Measurements from ENCODE around the gene KIF16B. TPM values are rescaled to one million over a fixed set of nuclear protein-coding genes. Genes with fewer than 3 reads are reported as not detected.
"Not testable (repeated sequence)": the region's sequence is repeated elsewhere in the genome, so short reads cannot be mapped to it uniquely, and the experiment has no call there.

Gene KIF16B
- total RNA-seq, 8 experiments from 2014 or later: 4.5 to 11.7 (median 7.8) TPM

DNA sequence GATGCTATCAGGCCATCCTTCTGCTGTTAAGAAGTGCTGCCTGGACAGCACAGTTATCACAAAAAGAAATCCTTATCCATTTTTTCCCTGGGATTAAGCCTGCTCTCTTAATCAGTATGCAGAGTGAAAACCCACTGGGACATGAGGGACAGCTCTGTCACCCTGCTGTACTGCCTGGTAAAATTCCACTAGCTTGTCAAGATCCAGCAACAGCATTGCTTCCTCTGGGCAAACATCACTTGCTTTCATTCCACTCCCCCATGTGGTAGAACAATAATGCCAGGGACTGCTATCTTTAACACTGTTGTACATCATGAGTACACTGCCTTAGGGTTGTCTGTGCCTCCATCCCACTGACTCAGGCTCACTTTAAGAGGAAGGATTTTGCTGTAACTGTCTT, 331.3 kb downstream of the KIF16B start:
- ATAC-seq (replicated peaks in 6 of 8): peak in 6 of 8 experiments; percentile 16 to 53 (median 34)
- H3K4me3 ChIP-seq: no peak overlapping the region
- in situ Hi-C loops (cut with MboI; ENCODE audit: low pct_unique_long_range_greater_than_20kb in 2 of 9, low sequenced_read_pairs in 9 of 9, unreplicated experiment in 9 of 9): no loop called here
- H3K4me1 ChIP-seq (replicated peaks in 1 of 2): peaks cover 16 to 34% of the 10 kb centered on the region in 2 donors
- H3K27ac ChIP-seq: no peak overlapping the region

DNA sequence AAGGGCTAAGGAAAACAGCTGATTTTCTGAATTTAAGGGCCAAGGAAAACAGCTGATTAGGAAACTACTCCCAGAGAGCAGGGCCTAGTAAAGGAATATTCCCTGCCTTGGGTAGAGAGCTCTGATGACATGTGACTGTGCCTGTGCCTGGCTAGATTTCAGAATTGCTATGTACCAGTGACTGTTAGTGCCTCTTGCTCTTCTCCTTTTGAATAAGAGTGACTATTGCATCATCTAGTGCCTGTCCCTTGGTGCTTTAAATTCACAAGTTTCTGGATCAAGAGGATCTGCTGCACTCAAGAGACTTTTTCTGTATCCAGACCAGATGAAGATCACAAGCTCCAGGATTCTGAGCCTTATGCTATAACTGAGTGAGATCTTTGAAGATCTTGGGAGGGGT, 332.9 kb downstream of the KIF16B start:
- Histone ChIP-seq H3K27ac (no peak overlapping the region), H3K4me1 (replicated peaks in 1 of 2) (peaks cover 26 to 43% of the 10 kb centered on the region in 2 donors), H3K4me3 (no peak overlapping the region)
- ATAC-seq (replicated peaks in 6 of 8): no peak
- in situ Hi-C loops (cut with MboI; ENCODE audit: low pct_unique_long_range_greater_than_20kb in 2 of 9, low sequenced_read_pairs in 9 of 9, unreplicated experiment in 9 of 9): no loop called here

DNA sequence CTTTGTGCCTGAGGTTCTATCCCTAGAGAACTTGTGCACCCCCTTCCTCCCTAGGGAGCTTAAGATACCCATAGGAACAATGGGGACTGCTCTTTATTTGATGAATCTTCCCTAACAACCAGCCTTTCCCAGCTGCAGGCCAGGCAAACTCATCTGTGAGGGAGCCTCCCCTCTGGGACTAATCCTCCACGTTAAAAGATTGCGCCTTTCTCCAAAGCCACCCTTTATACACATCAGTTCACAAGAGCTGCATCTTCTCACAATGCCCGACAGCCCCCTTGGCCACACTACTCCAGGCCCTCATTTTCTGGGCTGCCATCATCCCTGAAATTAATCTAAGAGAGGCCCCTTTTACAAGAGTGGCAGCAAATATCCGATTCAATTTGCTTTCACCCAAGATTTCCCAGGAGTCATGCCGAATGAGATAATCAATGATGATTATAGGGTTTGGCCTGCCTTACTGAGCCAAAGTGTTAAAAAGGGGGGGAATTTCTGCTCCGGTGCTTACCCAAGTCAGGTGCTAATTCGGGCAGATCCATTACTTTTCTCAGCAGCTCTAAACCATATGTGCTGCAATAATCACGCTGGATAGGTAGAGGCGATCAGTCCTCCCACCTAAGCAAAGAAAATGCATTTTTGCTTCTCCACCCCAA, 336.5 kb downstream of the KIF16B start:
- peak in 4 of 8 experiments; percentile 18 to 41 (median 34) for ATAC-seq (replicated peaks in 6 of 8)
- peak overlapping the region; percentile 23 to 75 for H3K27ac ChIP-seq
- WGBS, 10 experiments: 33 to 85% (median 57%) methylated on average over 2 to 6 of the region's 9 CpGs

DNA sequence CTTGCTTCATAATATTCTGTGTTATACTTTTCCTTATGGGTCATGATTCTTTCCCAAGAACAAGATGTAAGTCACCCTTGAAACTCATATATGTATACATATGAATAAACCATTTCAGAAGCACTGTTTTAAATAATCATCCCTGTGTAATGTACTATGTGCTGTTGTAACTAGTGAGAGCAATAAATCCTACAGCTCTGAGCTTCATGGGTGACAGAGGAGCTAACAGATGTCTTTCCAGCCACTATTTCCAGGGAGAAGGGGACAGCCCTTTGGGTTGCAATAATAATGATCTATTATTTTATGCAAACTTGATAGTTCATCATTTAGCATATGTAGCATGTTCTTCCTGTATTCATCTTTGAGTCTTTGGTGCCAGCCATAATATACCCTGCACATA, 342.8 kb downstream of the KIF16B start:
- ATAC-seq (replicated peaks in 6 of 8): peak in 5 of 8 experiments; percentile 35 to 100 (median 58)
- H3K27ac ChIP-seq: no peak overlapping the region
- peaks cover 5 to 13% of the 10 kb centered on the region in 2 donors for H3K4me1 ChIP-seq (replicated peaks in 1 of 2)
- in situ Hi-C loops (cut with MboI; ENCODE audit: low pct_unique_long_range_greater_than_20kb in 2 of 9, low sequenced_read_pairs in 9 of 9, unreplicated experiment in 9 of 9): no loop called here
- no peak overlapping the region for H3K4me3 ChIP-seq

More for the DNA sequence above, 336.5 kb downstream of the KIF16B start:
- H3K4me1 ChIP-seq (replicated peaks in 1 of 2): peaks cover 17 to 26% of the 10 kb centered on the region in 2 donors
- in situ Hi-C loops (cut with MboI; ENCODE audit: low pct_unique_long_range_greater_than_20kb in 2 of 9, low sequenced_read_pairs in 9 of 9, unreplicated experiment in 9 of 9): no loop called here
- H3K4me3 ChIP-seq: no peak overlapping the region

DNA sequence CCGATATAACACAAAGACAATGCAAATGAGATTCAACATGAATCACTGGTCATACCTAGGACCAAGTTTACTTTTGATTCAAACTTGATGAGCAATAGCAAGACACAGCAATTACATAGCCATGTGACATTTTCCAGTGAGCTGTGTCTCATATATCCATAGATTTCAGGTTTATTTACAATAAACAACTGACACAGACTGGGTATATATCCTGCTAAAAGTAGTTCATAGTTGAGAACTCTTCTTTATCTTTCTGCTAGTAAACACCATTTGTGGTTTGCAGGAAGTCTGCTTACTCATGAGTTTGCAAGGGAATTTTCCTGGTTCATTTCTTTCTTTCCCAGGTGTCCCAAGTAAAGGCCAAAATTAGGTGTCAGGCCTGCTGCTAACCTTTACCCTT, 343.4 kb downstream of the KIF16B start:
- H3K4me1 ChIP-seq (replicated peaks in 1 of 2): peaks cover 5 to 8% of the 10 kb centered on the region in 2 donors
- no peak for ATAC-seq (replicated peaks in 6 of 8)
- no peak overlapping the region for H3K27ac ChIP-seq
- H3K4me3 ChIP-seq: no peak overlapping the region
- 73 to 100% (median 100%) methylated on average over 1 of the region's 1 CpG; no CpG with 5 or more reads in 3 of the 10 experiments for WGBS, 10 experiments
- in situ Hi-C loops (cut with MboI; ENCODE audit: low pct_unique_long_range_greater_than_20kb in 2 of 9, low sequenced_read_pairs in 9 of 9, unreplicated experiment in 9 of 9): no loop called here

DNA sequence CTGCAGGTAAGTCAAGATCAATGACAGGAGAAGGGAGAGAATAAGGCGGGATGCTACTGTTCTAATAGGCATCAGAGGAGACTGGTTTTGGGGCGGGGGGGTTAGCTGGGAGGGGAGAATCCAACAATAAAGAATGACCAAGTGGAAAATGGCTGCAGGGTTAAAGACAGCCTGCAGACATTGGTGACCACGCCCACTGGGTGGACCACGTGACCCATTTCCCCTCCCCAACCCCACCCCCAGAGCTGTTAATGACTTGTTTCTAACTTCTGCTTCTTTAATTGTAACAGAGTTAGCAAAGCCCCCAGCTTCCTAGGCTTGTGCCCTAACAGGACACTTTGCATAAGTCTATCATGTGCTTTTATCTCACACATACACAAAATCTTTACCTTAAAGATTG, 344.5 kb downstream of the KIF16B start:
- WGBS, 10 experiments: 20 to 100% (median 73%) methylated on average over 1 to 3 of the region's 4 CpGs; no CpG with 5 or more reads in 5 of the 10 experiments
- in situ Hi-C loops (cut with MboI; ENCODE audit: low pct_unique_long_range_greater_than_20kb in 2 of 9, low sequenced_read_pairs in 9 of 9, unreplicated experiment in 9 of 9): no loop called here
- Histone ChIP-seq H3K4me3 (no peak overlapping the region), H3K4me1 (replicated peaks in 1 of 2) (peaks cover 5 to 8% of the 10 kb centered on the region in 2 donors), H3K27ac (no peak overlapping the region)
- no peak for ATAC-seq (replicated peaks in 6 of 8)

DNA sequence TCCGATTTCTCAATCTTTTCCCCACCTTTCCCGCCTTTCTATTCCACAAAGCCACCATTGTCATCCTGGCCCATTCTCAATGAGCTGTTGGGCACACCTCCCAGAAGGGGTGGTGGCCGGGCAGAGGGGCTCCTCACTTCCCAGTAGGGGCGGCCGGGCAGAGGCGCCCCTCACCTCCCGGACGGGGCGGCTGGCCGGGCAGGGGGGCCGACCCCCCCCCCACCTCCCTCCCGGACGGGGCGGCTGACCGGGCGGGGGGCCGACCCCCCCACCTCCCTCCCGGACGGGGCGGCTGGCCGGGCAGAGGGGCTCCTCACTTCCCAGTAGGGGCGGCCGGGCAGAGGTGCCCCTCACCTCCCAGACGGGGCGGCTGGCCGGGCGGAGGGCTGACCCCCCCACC, 346.3 kb downstream of the KIF16B start:
- H3K4me1 ChIP-seq (replicated peaks in 1 of 2); H3K4me3 ChIP-seq; ATAC-seq (replicated peaks in 6 of 8); H3K27ac ChIP-seq; in situ Hi-C loops (cut with MboI; ENCODE audit: low pct_unique_long_range_greater_than_20kb in 2 of 9, low sequenced_read_pairs in 9 of 9, unreplicated experiment in 9 of 9): not testable (repeated sequence)
- no CpG with 5 or more reads among the region's 27 CpGs for WGBS, 10 experiments

DNA sequence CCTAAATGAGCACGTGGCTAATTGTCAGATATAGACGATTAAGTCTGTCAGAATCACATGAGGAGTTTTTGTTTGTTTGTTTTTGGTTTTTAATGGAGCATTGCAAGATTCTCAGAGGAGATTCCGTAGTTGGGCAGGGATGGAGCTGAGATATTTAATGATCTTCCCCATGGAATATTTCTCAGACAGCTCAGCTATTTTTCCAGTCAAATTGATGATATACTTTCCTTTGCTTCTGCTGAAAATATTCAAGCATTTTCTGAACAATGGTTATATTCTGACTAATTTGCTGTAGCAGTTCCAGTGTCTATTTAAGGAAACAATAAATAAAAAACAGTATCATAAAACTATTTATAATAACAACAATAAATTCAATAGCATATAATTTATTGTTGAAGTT, 348.4 kb downstream of the KIF16B start:
- ATAC-seq (replicated peaks in 6 of 8): peak in 1 of 8 experiments; percentile 17
- Histone ChIP-seq H3K4me3 (no peak overlapping the region), H3K27ac (no peak overlapping the region), H3K4me1 (replicated peaks in 1 of 2) (no peaks in the 10 kb centered on the region)
- 0 to 100% (median 74%) methylated on average over 1 to 3 of the region's 3 CpGs for WGBS, 10 experiments
- in situ Hi-C loops (cut with MboI; ENCODE audit: low pct_unique_long_range_greater_than_20kb in 2 of 9, low sequenced_read_pairs in 9 of 9, unreplicated experiment in 9 of 9): no loop called here

DNA sequence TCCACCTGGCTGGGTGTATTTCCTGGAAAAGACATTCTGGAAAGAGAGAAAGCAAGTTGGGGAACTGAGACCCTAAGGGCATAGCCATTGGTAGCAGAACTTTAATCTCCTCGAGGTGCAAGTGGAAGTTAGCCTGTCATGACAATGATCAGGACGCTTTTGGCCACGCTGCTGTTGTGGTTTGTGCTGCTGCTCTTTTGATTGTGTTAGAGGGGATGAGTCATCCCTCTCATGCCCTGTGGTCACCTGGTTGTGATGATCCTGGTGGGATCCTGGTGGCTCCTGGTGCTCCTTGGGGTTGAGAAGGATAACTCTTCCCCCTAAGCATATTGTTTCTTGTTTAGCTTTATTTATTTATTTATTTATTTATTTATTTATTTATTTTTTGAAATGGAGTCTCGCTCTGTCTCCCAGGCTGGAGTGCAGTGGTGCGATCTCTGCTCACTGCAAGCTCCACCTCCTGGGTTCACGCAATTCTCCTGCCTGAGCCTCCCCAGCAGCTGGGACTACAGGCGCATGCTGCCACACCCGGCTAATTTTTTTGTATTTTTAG, 350.3 kb downstream of the KIF16B start:
- no peak for ATAC-seq (replicated peaks in 6 of 8)
- WGBS, 10 experiments: 50 to 94% (median 92%) methylated on average over 2 to 5 of the region's 8 CpGs; no CpG with 5 or more reads in 4 of the 10 experiments
- in situ Hi-C loops (cut with MboI; ENCODE audit: low pct_unique_long_range_greater_than_20kb in 2 of 9, low sequenced_read_pairs in 9 of 9, unreplicated experiment in 9 of 9): no loop called here

More for the DNA sequence above, 350.3 kb downstream of the KIF16B start:
- Histone ChIP-seq H3K4me1 (replicated peaks in 1 of 2) (no peaks in the 10 kb centered on the region), H3K4me3 (no peak overlapping the region), H3K27ac (no peak overlapping the region)

Other genes with a start within 250 kb of the KIF16B start
- gene SNRPB2, start 156.6 kb upstream of the KIF16B start, total RNA-seq: 100 to 1,000 TPM in 1 of 8 experiments, 10 to 100 TPM in 7; 66.4 to 128 (median 88.8) TPM
- gene OTOR, start 174.9 kb upstream of the KIF16B start, total RNA-seq: under 1 TPM in 2 of 8 experiments, not detected in 6; 0.14 to 0.32 TPM